CD4-positive, alpha-beta memory T cell (primary cell): ENCODE data around the gene WDR89. TPM values are rescaled to one million over a fixed set of nuclear protein-coding genes. Genes with fewer than 3 reads are reported as not detected.
A peak's percentile ranks its signal among the peaks of the same experiment; 100 is the strongest.
"Not testable (repeated sequence)": the region's sequence is repeated elsewhere in the genome, so short reads cannot be mapped to it uniquely, and the experiment has no call there.

Experiments
- CTCF ChIA-PET: fragments of 350-600 bp; sonication (Branson Sonifier 250); formaldehyde crosslinking; loops from one replicate; lab custom pipeline; 2021; ENCODE audit warnings: inconsistent platforms; ENCODE audit not compliant: partially characterized antibody; lab: Charles Lee
- POLR2A ChIA-PET: fragments of 350-600 bp; sonication (Branson Sonifier 250); formaldehyde crosslinking; loops from one replicate; lab custom pipeline; 2021; ENCODE audit not compliant: partially characterized antibody; lab: Charles Lee
- DNase-seq, 5 donors: peaks; one replicate each; pipeline versions ENCODE4 v3.0.0 to v3.0.0-alpha.2; 2020 to 2022; ENCODE audit warnings: mixed read lengths in 1 of 5
- H3K27ac ChIP-seq: one replicate; pipeline ENCODE4 v1.7.0; 2013; ENCODE audit warnings: low read depth, low read length
- H3K27me3 ChIP-seq: 2 replicates; pipeline ENCODE4 v1.7.0; 2013; ENCODE audit warnings: mild to moderate bottlenecking, low read length, moderate library complexity; ENCODE audit not compliant: insufficient read depth
- H3K36me3 ChIP-seq: 2 replicates; pipeline ENCODE4 v1.7.0; 2013; ENCODE audit warnings: mild to moderate bottlenecking, low read length, moderate library complexity; ENCODE audit not compliant: insufficient read depth
- H3K4me1 ChIP-seq: 2 replicates; pipeline ENCODE4 v1.7.0; 2013; ENCODE audit warnings: mild to moderate bottlenecking, low read length, moderate library complexity; ENCODE audit not compliant: insufficient read depth
- H3K4me3 ChIP-seq, 2 donors: one replicate each; pipeline ENCODE4 v1.7.0; 2013; ENCODE audit warnings: low read length in 2 of 2, mild to moderate bottlenecking in 1 of 2
- H3K9me3 ChIP-seq, 2 donors: one replicate each; pipeline ENCODE4 v1.7.0; 2013; ENCODE audit warnings: low read length in 2 of 2, control low read depth in 1 of 2; ENCODE audit not compliant: control insufficient read depth in 1 of 2
- H3K27ac Mint-ChIP-seq, 7 donors: one replicate each; pipeline ENCODE4 v1.8.0; 2020 to 2021; ENCODE audit warnings: mixed read lengths in 7 of 7, mild to moderate bottlenecking in 6 of 7, inconsistent platforms in 3 of 7, moderate library complexity in 3 of 7
- H3K27me3 Mint-ChIP-seq, 2 donors: one replicate each; pipeline ENCODE4 v1.8.0; 2020 to 2021; ENCODE audit warnings: mixed read lengths in 2 of 2
- H3K36me3 Mint-ChIP-seq, 2 donors: one replicate each; pipeline ENCODE4 v1.8.0; 2020 to 2021; ENCODE audit warnings: mixed read lengths in 2 of 2, inconsistent platforms in 1 of 2, mild to moderate bottlenecking in 1 of 2
- H3K4me1 Mint-ChIP-seq, 4 donors: one replicate each; pipeline ENCODE4 v1.8.0; 2020 to 2021; ENCODE audit warnings: mixed read lengths in 4 of 4, mild to moderate bottlenecking in 1 of 4
- H3K4me3 Mint-ChIP-seq, 8 donors: one replicate each; pipeline ENCODE4 v1.8.0; 2020 to 2021; ENCODE audit warnings: mixed read lengths in 8 of 8, mild to moderate bottlenecking in 7 of 8, moderate library complexity in 6 of 8, inconsistent platforms in 3 of 8
- H3K9me3 Mint-ChIP-seq, 8 donors: one replicate each; pipeline ENCODE4 v1.8.0; 2020 to 2021; ENCODE audit warnings: mixed read lengths in 8 of 8, mild to moderate bottlenecking in 5 of 8, inconsistent platforms in 3 of 8, moderate library complexity in 1 of 8
- intact Hi-C: fragments of 100-400 bp; cut with micrococcal nuclease; formaldehyde crosslinking; loops from one replicate; pipeline ENCODE4 v1.15.1; 2023
- polyA plus RNA-seq, 2 donors: library from polyadenylated mRNA; unstranded; fragments of 300-500 nt; fragmentation: Illumina TruSeq; gene quantifications; one replicate each; pipeline ENCODE4 v1.2.3, GENCODE V29; 2021
- total RNA-seq, 2 experiments: library from RNA; stranded (reverse); gene quantifications; one replicate each; pipeline ENCODE4 v1.2.3, GENCODE V29; 2021

Gene WDR89
- total and polyA plus RNA-seq, 4 experiments from 2014 or later: 23.4 to 36.3 (median 30.6) TPM

GRCh38 chr14:63624203-63624602, 17.5 kb downstream of the WDR89 start:
- Mint-ChIP-seq H3K9me3 (no peaks in the 10 kb centered on the region), H3K36me3 (peaks cover 15 to 31% of the 10 kb centered on the region in 2 donors), H3K27me3 (no peaks in the 10 kb centered on the region), H3K4me1 (peaks cover 23 to 35% (median 32%) of the 10 kb centered on the region in 4 donors), H3K27ac (no peak overlapping the region), H3K4me3 (no peak overlapping the region)
- Histone ChIP-seq H3K36me3 (no peaks in the 10 kb centered on the region), H3K9me3 (no peaks in the 10 kb centered on the region), H3K27ac (no peak overlapping the region), H3K4me3 (no peak overlapping the region), H3K4me1 (peaks cover 6% of the 10 kb centered on the region), H3K27me3 (no peaks in the 10 kb centered on the region)
- intact Hi-C loops: no loop called here
- no peak for DNase-seq
- ChIA-PET POLR2A (no interaction called here), CTCF (interaction anchor here (1.2 kb wide), 1 partner anchor 146 kb away, joined by 3 read pairs; no protein-coding TSS in a partner anchor)

- H3K4me1 Mint-ChIP-seq: peaks cover 23 to 50% (median 31%) of the 10 kb centered on the region in 4 donors
Observed at GRCh38 chr14:63621975-63622374, 19.7 kb downstream of the WDR89 start.

GRCh38 chr14:63616015-63616414, 25.7 kb downstream of the WDR89 start:
- Mint-ChIP-seq H3K4me3 (no peak overlapping the region), H3K4me1 (peaks cover 21 to 55% (median 28%) of the 10 kb centered on the region in 4 donors), H3K27ac (peak overlapping the region in 1 of 7 donors; percentile 80), H3K36me3 (peaks cover 26 to 50% of the 10 kb centered on the region in 2 donors), H3K27me3 (no peaks in the 10 kb centered on the region), H3K9me3 (no peaks in the 10 kb centered on the region)
- intact Hi-C loops: no loop called here
- Histone ChIP-seq H3K4me3 (no peak overlapping the region), H3K27me3 (no peaks in the 10 kb centered on the region), H3K36me3 (peaks cover 7% of the 10 kb centered on the region), H3K4me1 (peaks cover 9% of the 10 kb centered on the region), H3K9me3 (no peaks in the 10 kb centered on the region), H3K27ac (no peak overlapping the region)
- no peak for DNase-seq
- ChIA-PET POLR2A (interaction anchor here (0.9 kb wide), 1 partner anchor 11 kb away, joined by 3 read pairs; no protein-coding TSS in a partner anchor), CTCF (interaction anchor here (1.2 kb wide), 1 partner anchor 225 kb away, joined by 3 read pairs; no protein-coding TSS in a partner anchor)

More at GRCh38 chr14:63621975-63622374, 19.7 kb downstream of the WDR89 start:
- H3K27me3 Mint-ChIP-seq, H3K4me3 Mint-ChIP-seq, H3K36me3 ChIP-seq, H3K4me1 ChIP-seq, H3K9me3 Mint-ChIP-seq, DNase-seq, H3K27me3 ChIP-seq, H3K27ac ChIP-seq, POLR2A ChIA-PET, intact Hi-C loops, H3K9me3 ChIP-seq, H3K4me3 ChIP-seq, CTCF ChIA-PET: not testable (repeated sequence)
- Mint-ChIP-seq H3K27ac (peak overlapping the region in 2 of 7 donors; percentile 60 to 70), H3K36me3 (peaks cover 25 to 42% of the 10 kb centered on the region in 2 donors)

GRCh38 chr14:63614679-63615363, 26.9 kb downstream of the WDR89 start:
- no peaks in the 10 kb centered on the region for H3K27me3 Mint-ChIP-seq
- CTCF ChIA-PET: interaction anchor here (0.6 kb wide), 1 partner anchor 14 kb away, joined by 4 read pairs; no protein-coding TSS in a partner anchor
- POLR2A ChIA-PET: no interaction called here
- no peaks in the 10 kb centered on the region for H3K27me3 ChIP-seq
- no peaks in the 10 kb centered on the region for H3K9me3 ChIP-seq
- no peaks in the 10 kb centered on the region for H3K9me3 Mint-ChIP-seq
- peaks cover 20 to 48% (median 27%) of the 10 kb centered on the region in 4 donors for H3K4me1 Mint-ChIP-seq
- no peak overlapping the region for H3K4me3 ChIP-seq
- peak overlapping the region in 3 of 7 donors; percentile 27 to 57 (median 53) for H3K27ac Mint-ChIP-seq
- peaks cover 7% of the 10 kb centered on the region for H3K36me3 ChIP-seq
- H3K4me1 ChIP-seq: peaks cover 9% of the 10 kb centered on the region
- DNase-seq: no peak
- peaks cover 23 to 48% of the 10 kb centered on the region in 2 donors for H3K36me3 Mint-ChIP-seq
- peak overlapping the region in 1 of 8 donors; percentile 22 for H3K4me3 Mint-ChIP-seq
- intact Hi-C loops: no loop called here
- no peak overlapping the region for H3K27ac ChIP-seq

- no peak for DNase-seq
- H3K4me3 ChIP-seq: no peak overlapping the region
- H3K9me3 ChIP-seq: no peaks in the 10 kb centered on the region
- Mint-ChIP-seq H3K27ac (no peak overlapping the region), H3K27me3 (no peaks in the 10 kb centered on the region), H3K4me1 (peaks cover 9 to 29% (median 14%) of the 10 kb centered on the region in 4 donors), H3K9me3 (no peaks in the 10 kb centered on the region), H3K4me3 (no peak overlapping the region), H3K36me3 (peaks cover 12 to 36% of the 10 kb centered on the region in 2 donors)
- peaks cover 6% of the 10 kb centered on the region for H3K4me1 ChIP-seq
- ChIA-PET POLR2A (no interaction called here), CTCF (interaction anchor here (1.3 kb wide), 1 partner anchor 159 kb away, joined by 4 read pairs; no protein-coding TSS in a partner anchor)
- H3K27ac ChIP-seq: no peak overlapping the region
- intact Hi-C loops: no loop called here
- no peaks in the 10 kb centered on the region for H3K36me3 ChIP-seq
- H3K27me3 ChIP-seq: no peaks in the 10 kb centered on the region
Observed at GRCh38 chr14:63611078-63611477, 30.6 kb downstream of the WDR89 start.

- no peaks in the 10 kb centered on the region for H3K4me1 ChIP-seq
- Mint-ChIP-seq H3K27ac (peak overlapping the region in 1 of 7 donors; percentile 46), H3K9me3 (peaks cover 0 to 2% (median 0%) of the 10 kb centered on the region in 8 donors), H3K36me3 (peaks cover 38 to 40% of the 10 kb centered on the region in 2 donors), H3K27me3 (no peaks in the 10 kb centered on the region), H3K4me1 (peaks cover 8 to 11% (median 9%) of the 10 kb centered on the region in 4 donors), H3K4me3 (no peak overlapping the region)
- ChIA-PET POLR2A (no interaction called here), CTCF (no interaction called here)
- H3K27ac ChIP-seq: no peak overlapping the region
- peaks cover 5% of the 10 kb centered on the region for H3K36me3 ChIP-seq
- no peaks in the 10 kb centered on the region for H3K27me3 ChIP-seq
- no peaks in the 10 kb centered on the region for H3K9me3 ChIP-seq
- H3K4me3 ChIP-seq: no peak overlapping the region
- DNase-seq: no peak
- intact Hi-C loops: no loop called here
Observed at GRCh38 chr14:63605041-63605532, 36.6 kb downstream of the WDR89 start.

GRCh38 chr14:63604626-63605025, 37.0 kb downstream of the WDR89 start:
- Histone ChIP-seq H3K27ac (no peak overlapping the region), H3K9me3 (no peaks in the 10 kb centered on the region), H3K36me3 (peaks cover 5% of the 10 kb centered on the region), H3K4me1 (no peaks in the 10 kb centered on the region), H3K27me3 (no peaks in the 10 kb centered on the region), H3K4me3 (no peak overlapping the region)
- ChIA-PET POLR2A (no interaction called here), CTCF (no interaction called here)
- DNase-seq: no peak
- peak overlapping the region in 2 of 7 donors; percentile 43 to 46 for H3K27ac Mint-ChIP-seq
- H3K4me3 Mint-ChIP-seq: no peak overlapping the region
- H3K36me3 Mint-ChIP-seq: peaks cover 40 to 41% of the 10 kb centered on the region in 2 donors
- intact Hi-C loops: no loop called here
- peaks cover 8 to 11% (median 9%) of the 10 kb centered on the region in 4 donors for H3K4me1 Mint-ChIP-seq
- peaks cover 0 to 2% (median 0%) of the 10 kb centered on the region in 8 donors for H3K9me3 Mint-ChIP-seq
- H3K27me3 Mint-ChIP-seq: no peaks in the 10 kb centered on the region
